GM19438 (cell line): ENCODE results near the gene RAMAC.
"Not testable (repeated sequence)": the region's sequence is repeated elsewhere in the genome, so short reads cannot be mapped to it uniquely, and the experiment has no call there.

Experiments used
- ATAC-seq: cut with Tn5 transposase; IDR thresholded peaks from one replicate; pipeline ENCODE4 v1.9.1; 2021; ENCODE audit warnings: low read depth; ENCODE audit not compliant: unreplicated experiment

RAMAC gene

GRCh38 chr15:82985688-82986441 lies at the start of gene RAMAC:
Gene RAMAC, plus strand, starts transcription at chr15:82986210. Its CDS starts 2,809 bp downstream, at chr15:82989019.
- ATAC-seq = peak; percentile 99

GRCh38 chr15:82936966-82937711 lies 48.9 kb upstream of the RAMAC start:
- ATAC-seq = no peak

GRCh38 chr15:82937712-82938058 lies 48.3 kb upstream of the RAMAC start:
- no peak for ATAC-seq

GRCh38 chr15:82939678-82940077 lies 46.3 kb upstream of the RAMAC start:
- not testable (repeated sequence) for ATAC-seq

- no peak for ATAC-seq
These were observed 43.3 kb upstream of the RAMAC start for GRCh38 chr15:82942691-82943090.

GRCh38 chr15:82943176-82943575 lies 42.8 kb upstream of the RAMAC start:
- ATAC-seq = no peak

- no peak for ATAC-seq
These were observed 42.0 kb upstream of the RAMAC start for GRCh38 chr15:82944056-82944455.

GRCh38 chr15:82944821-82945220 lies 41.2 kb upstream of the RAMAC start:
- no peak for ATAC-seq

- no peak for ATAC-seq
These were observed 40.7 kb upstream of the RAMAC start for GRCh38 chr15:82945326-82945725.

GRCh38 chr15:82946155-82946701 lies 39.8 kb upstream of the RAMAC start:
- no peak for ATAC-seq

- no peak for ATAC-seq
These were observed 35.7 kb upstream of the RAMAC start for GRCh38 chr15:82950295-82950694.

- ATAC-seq = no peak
These were observed 35.2 kb upstream of the RAMAC start for GRCh38 chr15:82950746-82951370.

- no peak for ATAC-seq
These were observed 34.4 kb upstream of the RAMAC start for GRCh38 chr15:82951472-82952157.

GRCh38 chr15:82952158-82953081 lies 33.6 kb upstream of the RAMAC start, which contains the start of gene HOMER2:
Gene HOMER2, minus strand, starts transcription at chr15:82952720. Its CDS starts 185 bp downstream, at chr15:82952535.
- no peak for ATAC-seq

GRCh38 chr15:82958638-82959037 lies 27.4 kb upstream of the RAMAC start:
- no peak for ATAC-seq

- no peak for ATAC-seq
These were observed 26.6 kb upstream of the RAMAC start for GRCh38 chr15:82959423-82959822.

GRCh38 chr15:82960766-82961165 lies 25.2 kb upstream of the RAMAC start:
- ATAC-seq = no peak

- no peak for ATAC-seq
These were observed 22.3 kb upstream of the RAMAC start for GRCh38 chr15:82963471-82964341.

GRCh38 chr15:82964890-82965289 lies 21.1 kb upstream of the RAMAC start:
- ATAC-seq = no peak
